SU-DHL-6 (cell line): ENCODE data around the gene RALY.

ENCODE experiments used
- H2AFZ ChIP-seq: fragments of 200-600 bp; sonication (generic); 2 replicates; pipeline ENCODE4 v1.6.1; 2014; ENCODE audit warnings: low read depth, mild to moderate bottlenecking, moderate library complexity, mixed read lengths, antibody characterized with exemption, low read length; ENCODE audit not compliant: severe bottlenecking
- H3F3A ChIP-seq: fragments of 200-600 bp; shearing (Covaris generic); 2 replicates; pipeline ENCODE4 v1.6.0; 2016; ENCODE audit warnings: antibody characterized with exemption, mild to moderate bottlenecking; ENCODE audit not compliant: insufficient read depth
- H3K27ac ChIP-seq: fragments of 200-600 bp; sonication (generic); 2 replicates; pipeline ENCODE4 v1.5.1; 2016; ENCODE audit warnings: low read depth, mild to moderate bottlenecking, low read length, moderate library complexity, mixed read lengths
- H3K27me3 ChIP-seq: fragments of 200-600 bp; sonication (generic), shearing (Covaris generic); 2 replicates; pipeline ENCODE4 v1.6.0; 2014; ENCODE audit warnings: mild to moderate bottlenecking, low read length
- H3K36me3 ChIP-seq: fragments of 200-600 bp; sonication (generic); 2 replicates; pipeline ENCODE4 v1.6.1; 2014; ENCODE audit warnings: mild to moderate bottlenecking, low read length, mixed read lengths
- H3K4me2 ChIP-seq: fragments of 300-600, 200-600 bp; shearing (Covaris generic), sonication (generic); 2 replicates; pipeline ENCODE4 v1.6.0; 2014; ENCODE audit warnings: low read length, low read depth, mild to moderate bottlenecking; ENCODE audit not compliant: poor library complexity, severe bottlenecking
- H3K4me3 ChIP-seq: fragments of 200-600 bp; sonication (generic); 2 replicates; pipeline ENCODE4 v1.5.1; 2014; ENCODE audit warnings: antibody characterized with exemption, low read length, mild to moderate bottlenecking, mixed read lengths; ENCODE audit not compliant: insufficient read depth, poor library complexity, severe bottlenecking
- H3K79me2 ChIP-seq: fragments of 200-600 bp; sonication (generic); 2 replicates; pipeline ENCODE4 v1.6.1; 2014; ENCODE audit warnings: mild to moderate bottlenecking, low read length, moderate library complexity; ENCODE audit not compliant: insufficient read depth
- H3K9ac ChIP-seq: fragments of 200-600 bp; sonication (generic); 2 replicates; pipeline ENCODE4 v1.7.0; 2014; ENCODE audit warnings: mild to moderate bottlenecking, low read length
- H3K9me2 ChIP-seq: fragments of 200-600 bp; sonication (generic); replicated peaks from 2 replicates; pipeline ENCODE4 v1.6.1; 2014; ENCODE audit warnings: low read length; ENCODE audit not compliant: insufficient read depth
- H3K9me3 ChIP-seq: fragments of 200-600 bp; sonication (generic); 2 replicates; pipeline ENCODE4 v1.6.1; 2014; ENCODE audit warnings: low read length, mixed read lengths; ENCODE audit not compliant: insufficient read depth
- H4K20me1 ChIP-seq: fragments of 200-600 bp; sonication (generic); 2 replicates; pipeline ENCODE4 v1.6.1; 2014; ENCODE audit warnings: low read depth, mild to moderate bottlenecking, antibody characterized with exemption, low read length, moderate library complexity, mixed read lengths
- CTCF ChIP-seq: fragments of 200-600 bp; sonication (generic); IDR thresholded peaks from one replicate; pipeline ENCODE4 v1.5.1; 2017; ENCODE audit warnings: antibody characterized with exemption, mild to moderate bottlenecking, low read length, moderate library complexity; ENCODE audit not compliant: insufficient read depth, poor library complexity, severe bottlenecking
- EZH2phosphoT487 ChIP-seq: fragments of 200-600 bp; sonication (generic), shearing (Covaris generic); conservative IDR thresholded peaks from 2 replicates; pipeline ENCODE4 v1.6.1; 2018; ENCODE audit warnings: mild to moderate bottlenecking, antibody characterized with exemption, low read length, moderate library complexity, mixed read lengths

The RALY gene

DNA sequence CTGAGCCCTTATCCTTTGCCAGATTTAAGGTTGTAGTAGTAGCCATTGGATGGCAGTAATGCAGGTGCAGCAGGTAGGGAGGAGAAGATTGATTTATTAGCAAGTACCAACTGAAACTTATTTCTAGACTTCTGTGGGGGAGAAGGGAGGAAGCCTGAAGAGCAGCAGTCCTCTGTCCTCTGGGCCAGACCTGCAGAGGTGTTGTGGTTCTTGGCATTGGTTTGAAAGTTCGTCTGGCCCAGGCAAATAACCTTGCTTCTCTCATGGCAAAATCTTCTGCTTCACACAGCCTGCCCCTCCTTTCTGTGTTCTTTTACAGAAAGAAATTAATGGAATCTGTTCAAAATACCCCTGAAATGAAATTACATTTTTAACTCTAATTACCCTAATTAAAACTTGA lies 24.5 kb downstream of the RALY start:
- Histone ChIP-seq H3K4me2 (no peak overlapping the region), H3K9me3 (no peaks in the 10 kb centered on the region), H3K9ac (no peak overlapping the region), H4K20me1 (peaks cover 32% of the 10 kb centered on the region; the same call in 1 of the 2 replicates), H3K9me2 (no peaks in the 10 kb centered on the region), H3F3A (peaks cover 3% of the 10 kb centered on the region; the same call in 1 of the 2 replicates), H3K79me2 (peaks cover 96% of the 10 kb centered on the region), H2AFZ (no peak overlapping the region), H3K4me3 (no peak overlapping the region), H3K27me3 (no peaks in the 10 kb centered on the region), H3K36me3 (no peaks in the 10 kb centered on the region), H3K27ac (no peak overlapping the region)
- TF ChIP-seq EZH2phosphoT487 (no peak), CTCF (no peak)

DNA sequence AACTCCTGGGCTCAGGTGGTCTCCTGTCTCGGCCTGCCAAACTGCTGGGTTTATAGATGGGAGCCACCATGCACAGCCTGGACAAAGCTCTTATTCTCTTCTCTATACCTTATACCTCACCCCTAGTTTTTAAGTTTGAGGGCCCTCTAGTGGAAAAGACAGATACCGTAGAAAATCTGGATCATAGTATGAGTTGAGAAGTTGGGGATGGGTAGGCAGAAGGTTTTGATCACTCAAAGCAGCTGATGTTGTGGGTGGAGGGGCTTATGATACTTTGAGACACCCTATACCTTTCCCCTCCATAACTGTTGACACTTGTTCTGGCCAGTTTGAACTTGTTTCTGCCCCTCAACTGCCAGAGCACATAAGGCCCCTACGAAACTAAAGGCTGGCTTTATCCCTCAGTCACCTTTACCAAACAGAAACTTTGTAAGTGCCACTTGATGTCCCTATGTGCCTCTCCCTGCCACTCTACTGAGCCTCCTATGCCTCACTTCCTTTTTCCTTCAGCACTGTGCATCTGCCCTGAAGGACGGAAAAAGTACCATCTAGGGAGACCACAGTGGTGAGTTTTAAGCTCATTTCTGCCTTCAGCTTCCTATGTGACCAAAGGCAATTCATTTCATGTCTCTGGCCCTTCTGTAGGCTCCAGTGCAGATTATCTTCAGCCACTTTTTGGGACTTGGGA lies 28.6 kb downstream of the RALY start:
- H3K4me2 ChIP-seq, result peak overlapping the region; percentile 1
- H3K9me2 ChIP-seq, result no peaks in the 10 kb centered on the region
- H3F3A ChIP-seq, result peaks cover 3% of the 10 kb centered on the region; the same call in 1 of the 2 replicates
- no peaks in the 10 kb centered on the region for H3K9me3 ChIP-seq
- TF ChIP-seq CTCF, result peak; percentile 44
- no peak for TF ChIP-seq EZH2phosphoT487
- H3K4me3 ChIP-seq, result no peak overlapping the region
- no peaks in the 10 kb centered on the region for H3K36me3 ChIP-seq
- peaks cover 12% of the 10 kb centered on the region; the same call in 1 of the 2 replicates for H4K20me1 ChIP-seq
- peak overlapping the region; percentile 41 for H3K27ac ChIP-seq
- H3K27me3 ChIP-seq, result no peaks in the 10 kb centered on the region
- H3K9ac ChIP-seq, result no peak overlapping the region
- H3K79me2 ChIP-seq, result peaks cover 95% of the 10 kb centered on the region
- no peak overlapping the region for H2AFZ ChIP-seq

DNA sequence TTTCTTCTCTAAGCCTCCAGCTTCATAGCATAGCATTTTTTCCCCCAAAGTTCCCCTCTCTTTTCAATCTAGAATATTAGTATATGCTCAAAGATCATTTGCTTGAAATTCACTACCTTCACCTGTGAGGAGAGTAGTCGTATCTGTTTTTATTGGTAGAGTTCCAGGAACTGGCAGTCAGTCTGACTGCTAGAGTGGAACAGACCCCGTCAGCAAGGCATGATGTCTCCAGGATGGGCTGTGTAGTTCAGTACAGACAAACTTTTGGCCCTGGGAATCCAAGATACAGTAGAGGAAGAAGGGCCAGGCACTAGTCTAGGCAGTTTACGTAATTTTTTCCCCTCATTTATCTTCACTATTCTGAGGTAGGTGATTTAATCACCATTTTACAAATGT lies 29.1 kb downstream of the RALY start:
- Histone ChIP-seq H3K4me3 (no peak overlapping the region), H3K79me2 (peaks cover 95% of the 10 kb centered on the region), H3K9ac (no peak overlapping the region), H3K27me3 (no peaks in the 10 kb centered on the region), H3K9me3 (no peaks in the 10 kb centered on the region), H3K4me2 (no peak overlapping the region), H4K20me1 (peaks cover 15% of the 10 kb centered on the region; the same call in 1 of the 2 replicates), H3K27ac (peak overlapping the region; percentile 41; the same call in 1 of the 2 replicates), H2AFZ (no peak overlapping the region), H3F3A (peaks cover 3% of the 10 kb centered on the region; the same call in 1 of the 2 replicates), H3K36me3 (no peaks in the 10 kb centered on the region), H3K9me2 (no peaks in the 10 kb centered on the region)
- TF ChIP-seq EZH2phosphoT487 (no peak), CTCF (no peak)
